Progenitor cell of endocrine pancreas (in vitro differentiated cells): ENCODE measurements around the gene PDLIM3. TPM values are rescaled to one million over a fixed set of nuclear protein-coding genes. Genes with fewer than 3 reads are reported as not detected.

Experiments
- DNase-seq: peaks from one replicate; pipeline ENCODE4 v3.0.0; 2021; ENCODE audit warnings: low spot score; ENCODE audit not compliant: unreplicated experiment
- H3K27ac Mint-ChIP-seq: 2 replicates; pipeline ENCODE4 v1.8.0; 2021; ENCODE audit warnings: mild to moderate bottlenecking, moderate library complexity, mixed read lengths
- H3K27me3 Mint-ChIP-seq: 2 replicates; pipeline ENCODE4 v1.8.0; 2021; ENCODE audit warnings: mixed read lengths
- H3K36me3 Mint-ChIP-seq: 2 replicates; pipeline ENCODE4 v1.8.0; 2022; ENCODE audit warnings: mixed read lengths; ENCODE audit not compliant: insufficient read depth
- H3K4me1 Mint-ChIP-seq: 2 replicates; pipeline ENCODE4 v1.8.0; 2021; ENCODE audit warnings: low read depth, mixed read lengths
- H3K4me3 Mint-ChIP-seq: 2 replicates; pipeline ENCODE4 v1.8.0; 2021; ENCODE audit warnings: low read depth, mild to moderate bottlenecking, moderate library complexity, mixed read lengths
- H3K9me3 Mint-ChIP-seq: 2 replicates; pipeline ENCODE4 v1.8.0; 2021; ENCODE audit warnings: low read depth, mixed read lengths
- total RNA-seq: library from RNA; stranded (reverse); gene quantifications from 2 replicates; pipeline ENCODE4 v1.2.1, GENCODE V29; 2021
- TF ChIP-seq, protein P1 (sequence below): fragments of 200-600 bp; sonication (generic); IDR thresholded peaks from one replicate; pipeline ENCODE4 v1.5.0; 2021; ENCODE audit warnings: antibody characterized with exemption, mild to moderate bottlenecking; ENCODE audit not compliant: unreplicated experiment

The PDLIM3 gene
- total RNA-seq, 1 donor from 2014 or later: 3.2 TPM

DNA sequence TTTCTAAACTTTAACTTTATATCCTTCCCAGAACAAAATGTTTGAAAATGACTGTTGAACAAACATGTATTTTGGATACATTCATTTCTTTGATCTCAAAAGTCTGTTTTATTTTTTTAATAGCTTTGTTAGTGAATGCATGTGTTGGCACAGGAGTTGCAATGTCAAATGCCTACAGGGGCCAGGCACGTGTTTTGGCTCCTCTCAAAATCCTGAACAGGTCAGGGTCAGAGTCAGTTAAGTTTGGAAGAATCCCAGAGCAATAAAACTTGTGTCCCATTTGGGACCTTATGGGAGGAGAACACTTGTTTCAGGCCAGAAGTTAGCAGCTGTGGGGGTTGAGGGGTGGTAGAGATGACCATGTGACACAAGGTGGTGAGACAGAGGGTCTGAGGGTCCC lies 34.7 kb downstream of the PDLIM3 start:
- peaks cover 7% of the 10 kb centered on the region for H3K4me1 Mint-ChIP-seq
- peaks cover 13% of the 10 kb centered on the region for H3K9me3 Mint-ChIP-seq
- DNase-seq: no peak
- no peak overlapping the region for H3K4me3 Mint-ChIP-seq
- peaks cover 11% of the 10 kb centered on the region for H3K36me3 Mint-ChIP-seq
- no peaks in the 10 kb centered on the region for H3K27me3 Mint-ChIP-seq
- TF ChIP-seq, protein P1, sequence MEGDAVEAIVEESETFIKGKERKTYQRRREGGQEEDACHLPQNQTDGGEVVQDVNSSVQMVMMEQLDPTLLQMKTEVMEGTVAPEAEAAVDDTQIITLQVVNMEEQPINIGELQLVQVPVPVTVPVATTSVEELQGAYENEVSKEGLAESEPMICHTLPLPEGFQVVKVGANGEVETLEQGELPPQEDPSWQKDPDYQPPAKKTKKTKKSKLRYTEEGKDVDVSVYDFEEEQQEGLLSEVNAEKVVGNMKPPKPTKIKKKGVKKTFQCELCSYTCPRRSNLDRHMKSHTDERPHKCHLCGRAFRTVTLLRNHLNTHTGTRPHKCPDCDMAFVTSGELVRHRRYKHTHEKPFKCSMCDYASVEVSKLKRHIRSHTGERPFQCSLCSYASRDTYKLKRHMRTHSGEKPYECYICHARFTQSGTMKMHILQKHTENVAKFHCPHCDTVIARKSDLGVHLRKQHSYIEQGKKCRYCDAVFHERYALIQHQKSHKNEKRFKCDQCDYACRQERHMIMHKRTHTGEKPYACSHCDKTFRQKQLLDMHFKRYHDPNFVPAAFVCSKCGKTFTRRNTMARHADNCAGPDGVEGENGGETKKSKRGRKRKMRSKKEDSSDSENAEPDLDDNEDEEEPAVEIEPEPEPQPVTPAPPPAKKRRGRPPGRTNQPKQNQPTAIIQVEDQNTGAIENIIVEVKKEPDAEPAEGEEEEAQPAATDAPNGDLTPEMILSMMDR: no peak
- H3K27ac Mint-ChIP-seq: no peak overlapping the region

- no peaks in the 10 kb centered on the region for H3K27me3 Mint-ChIP-seq
- TF ChIP-seq, protein P1: no peak
- H3K27ac Mint-ChIP-seq: no peak overlapping the region
- H3K9me3 Mint-ChIP-seq: peaks cover 13% of the 10 kb centered on the region
- peaks cover 11% of the 10 kb centered on the region for H3K36me3 Mint-ChIP-seq
- DNase-seq: no peak
- H3K4me1 Mint-ChIP-seq: peaks cover 7% of the 10 kb centered on the region
- no peak overlapping the region for H3K4me3 Mint-ChIP-seq
These were observed 35.3 kb downstream of the PDLIM3 start for GRCh38 chr4:185500035-185500434.

GRCh38 chr4:185488650-185489049 lies 46.7 kb downstream of the PDLIM3 start:
- no peak for DNase-seq
- Mint-ChIP-seq H3K4me1 (no peaks in the 10 kb centered on the region), H3K27me3 (peaks cover 9% of the 10 kb centered on the region), H3K27ac (no peak overlapping the region), H3K36me3 (no peaks in the 10 kb centered on the region), H3K9me3 (peaks cover 13% of the 10 kb centered on the region), H3K4me3 (no peak overlapping the region)
- TF ChIP-seq, protein P1: no peak

DNA sequence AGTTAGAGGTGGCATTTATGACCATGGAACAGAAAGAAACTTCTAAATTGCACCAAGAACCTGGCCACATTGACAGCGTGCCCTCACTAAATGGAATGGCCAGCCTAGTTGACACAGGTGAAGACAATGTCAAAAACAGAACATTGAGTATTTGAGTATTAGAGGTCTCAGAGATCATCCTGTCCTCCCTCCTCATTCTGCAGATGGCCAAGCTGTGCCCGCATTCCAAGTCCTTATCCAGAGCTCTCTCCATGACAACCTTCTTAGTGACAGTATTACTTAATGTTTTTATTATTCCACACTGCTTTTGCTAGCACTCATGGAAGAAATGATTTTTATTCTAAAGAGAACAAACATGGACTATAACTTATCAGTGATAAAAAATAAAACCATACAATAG lies 53.9 kb downstream of the PDLIM3 start:
- Mint-ChIP-seq H3K9me3 (no peaks in the 10 kb centered on the region), H3K27ac (no peak overlapping the region), H3K4me3 (no peak overlapping the region), H3K27me3 (peaks cover 69% of the 10 kb centered on the region), H3K4me1 (no peaks in the 10 kb centered on the region), H3K36me3 (no peaks in the 10 kb centered on the region)
- TF ChIP-seq, protein P1: no peak
- DNase-seq: no peak

DNA sequence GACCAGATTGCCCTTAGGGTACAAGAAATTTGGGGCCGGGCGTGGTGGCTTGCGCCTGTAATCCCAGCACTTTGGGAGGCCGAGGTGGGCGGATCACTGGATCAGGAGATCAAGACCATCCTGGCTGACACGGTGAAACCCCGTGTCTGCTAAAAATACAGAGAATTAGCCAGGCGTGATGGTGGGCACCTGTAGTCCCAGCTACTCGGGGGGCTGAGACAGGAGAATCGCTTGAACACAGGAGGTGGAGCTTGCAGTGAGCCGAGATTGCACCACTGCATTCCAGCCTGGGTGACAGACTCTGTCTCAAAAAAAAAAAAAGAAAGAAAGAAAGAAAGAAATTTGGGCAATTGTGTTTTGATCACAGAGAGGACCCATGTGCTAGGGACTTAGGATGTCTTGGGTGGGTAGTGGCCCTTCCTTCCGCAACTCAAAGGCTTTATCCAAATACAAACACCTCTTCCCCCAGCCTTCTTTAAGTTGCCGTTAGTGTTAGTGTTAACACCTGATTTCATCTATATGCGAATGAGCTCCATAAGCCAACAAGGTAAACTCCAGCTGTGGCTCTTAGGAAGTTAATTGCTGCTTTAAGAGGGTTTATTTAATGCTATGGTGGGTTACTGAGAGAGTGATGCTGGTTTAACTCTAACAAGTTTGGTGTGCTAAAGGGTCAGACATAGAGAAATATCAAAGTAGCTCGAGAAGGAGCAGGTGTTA lies 55.1 kb downstream of the PDLIM3 start:
- Mint-ChIP-seq H3K4me3 (no peak overlapping the region), H3K9me3 (no peaks in the 10 kb centered on the region), H3K36me3 (no peaks in the 10 kb centered on the region), H3K27ac (no peak overlapping the region), H3K4me1 (no peaks in the 10 kb centered on the region), H3K27me3 (peaks cover 69% of the 10 kb centered on the region)
- TF ChIP-seq, protein P1: no peak
- no peak for DNase-seq
